Measurements from ENCODE around the gene CDC123.
"Not testable (repeated sequence)": the region's sequence is repeated elsewhere in the genome, so short reads cannot be mapped to it uniquely, and the experiment has no call there.

CDC123 gene

DNA sequence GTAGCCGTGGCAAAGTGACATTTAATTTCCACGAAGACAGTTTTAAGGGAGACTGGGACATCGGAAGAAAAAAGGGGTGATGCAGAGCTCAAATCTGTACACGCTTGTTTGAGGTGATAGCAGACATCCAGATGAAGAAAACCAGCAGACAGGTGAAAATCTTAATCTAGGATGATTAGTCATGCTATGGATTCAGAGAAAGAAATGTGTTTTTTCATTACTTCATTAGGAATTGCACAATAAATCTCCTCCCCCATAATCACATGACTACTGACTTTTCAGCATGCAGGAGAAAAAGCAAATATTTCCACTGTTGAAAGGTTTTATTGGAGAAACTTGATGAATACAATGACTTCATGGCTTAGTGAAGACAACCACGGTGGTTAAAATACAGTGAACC is 2.8 kb upstream of the CDC123 start:
- no peak for DNase-seq

DNA sequence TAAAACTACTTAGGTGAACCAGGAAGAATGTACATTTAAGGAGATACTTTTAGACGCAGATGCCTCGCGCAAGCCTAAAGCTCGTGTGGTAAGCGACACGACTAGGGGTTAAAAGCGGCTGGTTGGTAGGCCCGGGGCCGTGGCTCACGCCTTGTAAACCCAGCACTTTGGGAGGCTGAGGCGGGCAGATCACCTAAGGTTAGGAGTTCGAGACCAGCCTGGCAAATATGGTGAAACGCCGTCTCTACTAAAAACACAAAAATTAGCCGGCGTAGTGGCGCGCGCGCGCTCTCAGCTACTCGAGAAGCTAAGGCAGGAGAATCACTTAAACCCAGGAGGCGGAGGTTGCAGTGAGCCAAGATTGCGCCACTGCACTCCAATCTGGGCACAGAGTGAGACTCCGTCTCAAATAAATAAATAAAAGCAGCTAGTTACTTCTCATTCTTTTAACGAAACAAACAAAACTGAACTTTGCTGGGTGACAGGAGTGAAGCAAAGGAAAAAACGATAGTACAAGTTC is 1.2 kb upstream of the CDC123 start:
- DNase-seq: no peak

DNA sequence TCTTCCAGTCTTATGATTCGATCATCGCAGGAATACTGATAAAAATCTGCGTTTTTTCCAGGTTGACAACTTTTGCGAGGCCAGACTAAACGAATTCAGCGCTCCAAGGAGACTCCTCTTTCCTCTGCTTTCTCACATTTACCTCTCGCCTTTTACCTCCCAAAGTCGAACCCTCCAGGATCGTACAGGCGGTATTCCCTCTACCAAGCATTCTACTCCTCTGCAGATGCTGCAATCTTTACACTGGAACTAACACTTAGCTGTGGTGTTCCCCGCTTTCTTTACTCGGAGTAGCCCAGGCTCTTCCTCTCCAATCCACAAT is 746 bp upstream of the CDC123 start:
- no peak for DNase-seq

DNA sequence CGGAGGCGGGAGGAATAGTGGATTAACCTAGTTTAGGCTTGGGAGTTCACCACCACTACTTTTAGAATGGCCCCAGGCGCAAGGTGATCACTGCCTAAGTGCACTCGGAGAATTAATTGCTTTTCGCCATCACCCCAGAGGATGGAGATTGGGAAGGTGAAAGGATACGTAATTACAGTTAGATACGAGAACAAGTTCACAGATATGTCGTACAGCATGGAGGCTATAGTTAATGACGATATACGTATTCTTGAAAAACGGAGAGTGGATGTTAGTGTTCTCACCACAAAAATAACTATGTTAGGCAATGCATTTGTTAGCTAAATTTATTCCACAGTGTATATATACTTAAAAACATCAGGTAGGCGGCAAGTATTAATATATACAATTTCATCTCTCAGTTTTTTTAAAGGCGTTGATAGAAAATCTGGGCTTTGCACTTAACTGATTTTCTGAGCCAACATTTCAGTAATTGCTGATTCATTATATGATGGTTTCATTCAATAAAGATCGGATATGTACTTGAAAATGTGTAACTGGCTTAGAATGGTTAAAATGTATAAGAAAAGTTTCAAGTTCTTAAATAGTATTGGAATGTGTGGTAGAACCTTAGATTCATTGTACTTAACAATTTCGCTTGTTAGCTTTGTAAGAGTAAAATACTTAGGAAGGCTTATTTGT is 683 bp downstream of the CDC123 start:
- peak; percentile 34 for DNase-seq

DNA sequence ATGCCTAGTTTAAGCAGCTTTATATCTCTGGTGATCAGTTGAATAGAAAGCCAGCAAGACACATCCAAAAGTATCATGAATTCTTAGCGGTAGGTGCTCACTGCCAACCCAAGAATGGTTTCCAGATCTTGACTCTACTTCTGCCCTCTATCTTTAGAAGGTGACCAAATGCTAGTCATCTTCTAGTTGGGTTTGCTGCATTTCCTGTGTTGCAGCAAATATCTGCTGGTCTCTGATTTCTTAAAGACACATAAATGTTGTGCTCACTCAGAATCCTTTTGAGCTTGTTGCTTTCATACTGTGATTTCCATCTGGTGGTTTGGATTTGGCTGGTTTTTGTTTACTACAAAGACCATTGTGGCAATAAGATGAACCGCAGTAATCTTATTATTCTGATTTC is 2.2 kb downstream of the CDC123 start:
- no peak for DNase-seq

DNA sequence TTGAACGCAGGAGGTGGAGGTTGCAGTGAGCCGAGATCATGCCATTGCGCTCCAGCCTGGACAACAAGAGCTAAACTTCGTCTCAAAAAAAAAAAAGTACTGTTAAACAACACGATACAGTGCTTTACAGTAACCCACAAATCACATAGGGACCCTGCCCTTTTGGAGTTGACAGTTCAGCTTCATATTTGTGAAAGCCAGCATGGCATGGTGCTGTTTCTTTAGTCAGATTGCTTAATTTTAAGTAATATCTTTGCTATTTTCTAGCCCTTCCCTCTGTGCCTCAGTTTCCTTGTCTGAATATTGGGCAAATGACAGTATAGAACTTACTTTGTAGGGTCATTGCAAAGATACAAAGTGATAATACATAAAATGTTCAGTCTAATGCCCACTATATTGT is 4.9 kb downstream of the CDC123 start:
- DNase-seq: no peak

DNA sequence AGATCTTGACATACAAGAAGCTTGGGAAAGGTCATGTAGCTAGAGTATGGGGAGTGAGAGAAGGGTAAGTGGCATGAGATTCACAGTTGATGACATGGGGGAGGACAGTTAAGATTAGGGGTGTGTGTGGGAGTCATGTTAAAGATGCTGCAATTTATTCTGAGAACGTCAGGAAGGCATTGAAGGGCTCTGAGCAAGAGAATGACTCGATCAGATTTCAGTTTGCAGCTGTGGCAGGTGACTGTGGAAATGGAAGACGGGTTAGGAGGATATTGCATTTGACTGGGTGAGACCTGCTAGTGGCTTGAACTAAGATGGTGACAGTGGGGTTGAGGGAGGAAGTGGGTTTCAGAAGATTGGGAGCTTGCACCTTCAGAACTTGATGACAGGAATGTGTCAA is 5.6 kb downstream of the CDC123 start:
- no peak for DNase-seq

DNA sequence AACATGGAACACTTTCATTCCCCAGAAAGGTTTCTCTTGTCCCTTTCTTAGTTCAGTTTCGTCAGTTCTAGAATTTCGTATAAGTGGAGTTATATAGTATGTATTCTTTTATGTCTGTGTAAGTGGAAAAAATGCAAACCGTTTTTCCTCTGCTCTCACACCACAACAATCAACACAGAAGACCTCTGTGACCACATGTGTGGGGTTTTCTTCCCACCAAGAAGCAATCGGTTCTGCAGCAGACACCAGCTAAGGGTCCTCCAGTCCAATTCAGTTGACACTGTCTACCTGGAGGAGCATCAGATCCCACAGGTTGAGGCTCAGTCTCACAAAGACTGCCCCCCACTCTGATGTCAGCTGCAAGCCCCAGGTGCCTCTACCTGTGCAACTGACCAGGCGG is 6.2 kb downstream of the CDC123 start:
- DNase-seq: no peak

DNA sequence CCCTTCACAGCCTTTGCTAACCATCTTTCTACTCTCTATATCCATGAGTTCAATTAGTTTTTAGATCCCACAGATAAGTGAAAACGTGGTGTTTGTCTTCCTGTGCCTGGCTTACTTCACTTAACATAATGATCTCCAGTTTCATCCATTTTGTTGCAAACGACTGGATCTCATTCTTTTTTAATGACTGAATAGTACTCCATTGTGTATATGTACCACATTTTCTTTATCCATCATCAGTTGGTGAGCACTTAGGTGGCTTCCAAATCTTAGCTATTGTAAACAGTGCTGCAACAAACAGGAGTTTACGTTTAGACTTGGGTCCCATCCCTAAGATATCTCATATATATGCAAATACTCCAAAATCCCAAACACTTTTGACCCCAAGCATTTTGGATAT is 9.1 kb downstream of the CDC123 start:
- DNase-seq: no peak

DNA sequence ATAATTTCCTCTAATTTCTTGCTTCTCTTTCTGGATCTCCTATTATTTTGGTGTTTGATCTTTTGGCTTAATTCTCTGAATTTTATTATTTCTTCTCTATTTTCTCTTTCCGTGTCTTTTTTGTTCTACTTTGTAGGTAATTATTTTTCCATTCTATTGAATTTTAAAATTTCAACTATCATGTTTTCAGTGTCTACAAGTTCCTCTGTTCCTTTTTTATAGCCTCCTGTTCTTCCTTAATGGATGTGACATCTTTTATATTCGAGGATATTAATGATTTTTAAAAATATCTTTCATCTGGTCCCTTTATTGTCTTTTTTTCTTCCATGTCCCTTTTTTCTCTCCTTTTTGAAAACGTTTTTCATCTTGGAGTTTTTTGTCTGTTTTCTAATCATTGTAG is 11.1 kb downstream of the CDC123 start:
- no peak for DNase-seq

DNA sequence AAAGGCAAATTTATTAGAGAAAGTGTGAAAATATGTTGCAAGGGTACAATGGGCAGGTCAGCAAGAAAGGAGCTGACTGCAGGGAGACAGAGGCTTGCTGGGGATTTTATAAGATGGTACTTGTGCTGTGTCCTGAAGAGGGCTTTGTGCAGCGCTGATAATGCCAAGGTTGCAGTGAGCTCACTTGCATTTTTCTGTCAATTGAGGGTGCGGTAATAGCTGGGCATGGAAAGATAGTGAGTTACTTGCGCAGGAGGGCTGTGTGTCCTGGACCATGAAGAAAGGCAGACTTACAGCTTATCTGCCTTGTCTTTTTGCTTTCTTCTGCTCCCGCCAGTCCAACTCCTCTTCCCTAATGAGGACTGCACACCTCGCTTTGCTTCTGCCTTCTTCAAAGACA is 12.5 kb downstream of the CDC123 start:
- DNase-seq: no peak

DNA sequence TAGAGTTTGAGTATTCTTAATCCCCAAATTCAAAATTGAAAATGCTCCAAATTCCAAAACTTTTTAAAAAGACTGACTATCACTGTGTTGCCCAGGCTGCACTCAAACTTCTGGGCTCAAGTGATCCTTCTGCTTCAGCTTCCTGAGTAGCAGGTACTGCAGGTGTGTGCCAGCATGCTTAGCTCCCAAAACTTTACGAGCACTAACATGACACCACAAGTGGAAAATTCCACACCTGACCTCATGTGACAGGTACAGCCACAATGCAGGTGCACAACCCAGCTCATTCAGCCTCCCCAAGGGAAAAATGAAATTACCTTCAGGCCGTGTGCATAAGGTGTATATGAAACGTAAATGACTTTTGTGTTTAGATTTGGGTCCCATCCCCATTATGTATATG is 16.5 kb downstream of the CDC123 start:
- no peak for DNase-seq

DNA sequence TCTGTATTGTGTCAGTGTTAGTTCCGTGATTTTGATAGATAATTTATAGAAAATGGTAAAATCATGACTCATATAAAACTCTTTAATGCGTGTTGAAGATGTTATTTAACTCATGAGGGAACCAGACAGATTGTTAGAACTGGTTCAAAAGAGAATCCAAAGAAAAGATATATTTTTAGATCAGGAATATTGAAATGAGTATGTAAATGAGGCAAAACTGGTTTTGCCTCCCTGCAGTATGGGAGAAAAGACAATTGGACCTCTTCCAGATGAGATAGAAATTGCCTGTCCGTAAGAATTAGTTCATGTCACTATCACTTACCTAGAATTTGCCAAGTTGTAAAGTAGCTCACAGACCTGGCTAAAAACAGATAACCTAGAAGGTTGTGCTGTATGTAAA is 17.6 kb downstream of the CDC123 start:
- no peak for DNase-seq

DNA sequence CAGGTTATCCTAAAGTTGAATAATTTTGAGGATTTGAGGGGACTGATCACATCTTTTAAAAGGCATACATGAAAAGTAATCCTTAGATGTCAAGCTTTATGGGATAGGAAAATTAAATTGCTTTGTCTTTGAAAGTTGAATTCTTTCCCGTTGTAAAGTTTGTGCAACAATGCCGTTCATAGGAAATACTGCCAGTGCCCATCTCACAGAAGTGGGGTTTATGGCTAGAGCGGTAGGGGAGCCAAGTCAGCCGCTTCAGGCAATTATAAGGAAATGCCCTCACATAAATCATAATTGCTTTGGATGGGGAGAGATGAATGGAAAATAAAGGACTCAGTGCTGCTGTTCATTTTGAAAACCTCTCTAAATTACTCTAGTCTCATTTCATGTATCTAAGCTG is 18.1 kb downstream of the CDC123 start:
- DNase-seq: no peak

DNA sequence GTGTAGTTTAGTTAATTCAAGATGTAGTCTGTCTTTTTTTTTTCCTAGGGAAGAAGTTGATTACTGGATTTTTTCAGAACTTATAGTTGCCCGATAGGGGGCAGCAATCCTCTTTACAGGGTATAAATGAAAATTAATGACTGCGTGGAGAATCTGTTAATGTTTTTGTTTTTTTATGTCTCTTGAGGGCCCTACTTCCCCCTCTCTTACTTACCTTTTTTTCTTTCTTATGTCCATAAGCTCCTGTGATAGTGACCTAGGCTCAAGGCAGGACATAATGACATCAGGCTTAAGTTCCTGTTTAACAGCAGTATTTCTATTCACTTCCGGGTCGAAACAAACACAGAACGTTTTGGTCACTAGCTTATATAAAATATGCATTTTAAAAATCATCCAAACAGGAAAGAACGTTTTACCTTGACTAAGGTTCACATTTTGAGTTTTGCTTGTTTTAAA is 18.8 kb downstream of the CDC123 start:
- DNase-seq: no peak

DNA sequence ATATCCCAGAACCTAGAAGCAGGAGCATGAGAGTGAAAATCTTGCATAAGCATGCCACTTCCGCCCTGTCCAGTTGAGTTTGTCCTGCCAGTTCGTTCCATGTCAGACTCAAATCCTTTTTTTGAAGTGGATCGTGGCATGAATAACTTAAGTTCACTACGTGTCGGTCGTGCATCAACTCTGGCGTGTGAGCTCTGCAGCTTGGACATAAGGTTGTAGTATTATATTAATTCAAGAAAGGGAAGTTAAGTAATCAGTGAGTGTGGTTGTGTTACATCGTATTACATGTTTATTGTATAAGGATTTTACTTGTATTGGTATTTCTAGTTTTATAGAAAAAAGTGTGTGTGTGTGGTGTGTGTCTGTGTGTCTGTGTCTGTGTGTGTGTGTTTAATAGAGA is 23.0 kb downstream of the CDC123 start:
- no peak for DNase-seq

DNA sequence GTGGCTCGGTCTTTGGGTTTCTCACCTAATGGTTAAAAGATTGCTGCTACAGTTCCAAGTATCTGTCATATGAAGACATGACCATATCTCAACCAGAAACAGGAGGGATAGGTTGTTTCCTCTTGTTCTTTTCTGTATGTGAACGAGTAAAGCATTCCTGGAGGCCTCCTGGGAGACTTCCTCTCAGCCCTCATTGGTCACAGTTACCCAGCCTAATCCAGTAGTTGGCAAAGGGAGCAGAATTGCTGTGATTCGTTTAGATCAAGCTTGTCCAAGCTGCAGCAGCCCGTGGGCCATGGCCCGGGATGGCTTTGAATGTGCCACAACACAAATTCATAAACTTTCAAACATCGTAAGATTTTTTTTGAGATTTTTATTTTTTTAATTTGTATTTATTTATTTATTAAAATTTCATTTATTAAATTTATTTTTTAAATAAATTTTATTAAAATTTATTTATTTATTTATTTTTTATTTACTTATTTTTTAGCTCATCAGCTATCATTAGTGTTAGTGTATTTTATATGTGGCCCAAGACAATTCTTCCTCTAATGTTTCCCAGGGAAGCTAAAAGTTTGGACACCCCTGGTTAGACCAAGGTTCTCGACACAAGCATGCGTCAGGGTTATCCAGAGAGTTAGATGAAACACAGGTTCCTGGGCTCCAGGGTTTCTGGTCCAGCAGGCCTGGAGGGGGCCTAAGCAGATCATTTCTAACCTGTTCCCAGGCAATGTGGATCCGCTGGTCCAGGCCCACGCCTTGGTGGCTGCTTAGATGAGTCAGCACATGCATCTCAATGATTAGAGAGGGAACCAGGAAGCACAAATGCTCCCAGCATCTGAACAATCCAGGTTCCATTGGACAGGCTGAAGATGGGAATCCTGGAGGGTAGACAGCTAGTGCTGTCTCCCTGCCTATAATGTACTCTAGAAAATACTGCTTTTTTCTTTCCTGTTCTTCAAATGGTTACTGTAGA is 25.6 kb downstream of the CDC123 start:
- DNase-seq: no peak

DNA sequence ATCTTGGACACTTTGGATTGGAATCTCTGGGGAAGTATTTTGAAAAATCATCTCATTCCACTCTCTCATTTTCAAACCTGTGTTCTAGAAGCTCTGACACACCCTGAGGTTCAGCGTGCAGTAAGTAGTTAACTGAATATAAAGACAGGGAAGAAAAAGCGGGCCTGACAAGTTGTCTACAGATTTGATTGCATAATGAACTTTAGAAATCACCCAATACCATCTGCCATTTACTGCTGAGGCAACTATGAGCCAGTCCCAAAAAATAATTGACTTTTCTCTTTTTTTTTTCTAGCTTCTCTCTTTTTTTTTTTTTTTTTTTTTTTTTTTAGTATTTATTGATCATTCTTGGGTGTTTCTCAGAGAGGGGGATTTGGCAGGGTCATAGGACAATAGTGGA is 29.5 kb downstream of the CDC123 start:
- no peak for DNase-seq

DNA sequence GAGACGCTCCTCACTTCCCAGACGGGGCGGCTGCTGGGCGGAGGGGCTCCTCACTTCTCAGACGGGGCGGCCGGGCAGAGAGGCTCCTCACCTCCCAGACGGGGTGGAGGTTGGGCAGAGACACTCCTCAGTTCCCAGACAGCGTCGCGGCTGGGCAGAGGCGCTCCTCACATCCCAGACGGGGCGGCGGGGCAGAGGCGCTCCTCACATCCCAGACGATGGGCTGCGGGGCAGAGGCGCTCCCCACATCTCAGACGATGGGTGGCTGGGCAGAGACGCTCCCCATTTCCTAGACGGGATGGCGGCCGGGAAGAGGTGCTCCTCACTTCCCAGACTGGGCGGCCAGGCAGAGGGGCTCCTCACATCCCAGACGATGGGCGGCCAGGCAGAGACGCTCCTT is 30.4 kb downstream of the CDC123 start:
- DNase-seq: not testable (repeated sequence)

DNA sequence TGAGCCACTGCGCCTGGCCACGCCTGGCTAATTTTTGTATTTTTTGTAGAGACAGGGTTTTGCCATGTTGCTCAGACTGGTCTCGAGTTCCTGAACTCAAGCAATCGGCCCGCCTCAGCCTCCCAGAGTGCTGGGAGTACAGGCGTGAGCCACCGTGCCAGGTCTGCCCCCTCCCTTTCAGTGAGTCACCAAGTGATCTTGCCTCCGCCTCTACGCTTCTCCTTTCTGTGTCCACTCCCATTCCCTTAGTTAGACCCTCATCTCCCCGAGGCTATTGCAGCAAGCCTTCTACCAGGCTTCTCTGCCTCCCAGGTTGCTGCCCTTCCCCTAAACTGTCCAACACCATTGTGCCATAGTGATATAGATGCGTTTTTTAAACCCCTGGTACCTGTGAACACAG is 32.9 kb downstream of the CDC123 start:
- DNase-seq: no peak

DNA sequence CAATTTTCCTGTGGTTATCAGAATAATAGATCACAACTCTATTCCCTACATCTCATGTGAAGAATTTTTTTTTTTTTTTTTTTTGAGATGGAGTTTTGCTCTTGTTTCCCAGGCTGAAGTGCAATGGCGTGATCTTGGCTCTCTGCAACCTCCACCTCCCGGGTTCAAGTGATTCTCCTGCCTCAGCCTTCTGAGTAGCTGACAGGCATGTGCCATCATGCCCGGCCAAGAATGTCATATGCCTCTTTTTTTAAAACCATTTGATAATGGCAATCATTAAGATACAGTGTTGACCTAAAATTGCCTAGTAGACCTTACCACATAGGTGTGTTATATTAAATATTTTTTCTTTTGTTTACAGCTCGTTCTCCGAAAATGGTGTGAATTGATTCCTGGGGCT is 38.7 kb downstream of the CDC123 start:
- DNase-seq: not testable (repeated sequence)

DNA sequence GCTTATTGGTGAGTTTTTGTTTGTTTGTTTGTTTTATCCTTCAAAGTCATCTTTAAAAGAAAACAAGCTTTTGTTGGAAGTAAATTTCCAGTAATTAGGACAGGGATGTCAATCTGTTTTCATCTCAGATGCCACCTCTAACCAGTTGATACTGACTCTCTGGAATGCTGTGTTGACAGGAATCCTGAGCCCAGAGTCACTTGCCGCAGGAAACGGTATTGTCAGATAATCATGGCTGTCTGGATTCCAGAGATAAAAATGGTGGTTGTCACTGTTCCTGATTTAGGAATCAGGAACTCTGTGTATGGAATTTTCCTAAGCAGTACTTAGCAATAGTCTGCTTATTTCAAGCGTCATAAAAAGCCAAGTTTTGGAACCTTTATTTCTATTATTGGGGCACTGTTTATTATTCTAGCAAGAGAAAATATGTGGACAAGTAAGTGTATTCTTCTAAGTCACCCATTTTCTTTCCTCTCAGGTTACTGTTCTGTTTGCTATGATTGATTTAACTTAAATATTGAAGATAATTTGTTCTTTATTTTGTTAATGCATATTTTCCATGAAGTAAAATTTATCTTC is 39.2 kb downstream of the CDC123 start:
- no peak for DNase-seq

DNA sequence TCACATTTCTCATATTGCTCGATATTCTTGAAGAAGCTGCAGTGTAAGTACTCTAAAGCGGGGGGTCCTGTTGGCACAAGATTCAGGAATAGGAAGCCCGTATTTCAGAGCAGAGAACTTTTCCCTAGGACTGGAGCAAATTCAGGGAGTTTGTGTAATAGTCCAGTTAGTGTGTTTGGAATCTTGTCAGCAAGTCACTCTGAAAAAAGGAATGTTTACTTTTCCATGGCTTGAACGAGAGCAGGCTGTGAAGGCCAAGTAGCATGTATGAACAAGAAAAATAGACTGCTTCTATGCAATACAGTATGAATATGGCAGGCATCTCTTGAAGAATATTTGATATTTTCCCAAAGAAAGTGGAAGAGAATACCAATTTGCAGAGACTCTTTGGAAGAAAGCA is 39.8 kb downstream of the CDC123 start:
- DNase-seq: no peak

All from DMS79 (cell line).